Measurements from ENCODE around the gene RFTN1.
A peak's percentile ranks its signal among the peaks of the same experiment; 100 is the strongest.

RFTN1 gene

DNA sequence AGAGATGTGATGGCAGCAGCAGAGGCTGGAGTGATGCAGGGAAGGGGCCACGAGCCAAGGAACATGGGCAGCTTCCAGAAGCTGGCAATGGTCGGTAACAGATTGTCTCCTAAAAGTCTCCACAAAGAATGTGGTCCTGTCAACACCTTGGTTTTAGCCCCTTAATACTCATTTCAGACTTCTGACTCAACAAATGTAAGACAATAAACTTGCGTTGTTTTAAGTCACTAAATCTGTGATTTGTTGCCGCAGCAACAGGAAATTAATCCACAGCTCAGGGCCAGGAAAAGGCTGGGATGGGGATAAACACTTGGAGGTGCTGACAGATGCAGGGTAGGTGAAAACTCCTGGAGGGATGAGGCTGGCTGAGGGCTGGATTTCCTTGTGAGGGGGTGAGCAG lies 178.6 kb downstream of the RFTN1 start:
- DNase-seq (ENCODE audit: low read depth in 3 of 3, low spot score in 1 of 3), result no peak

GRCh38 chr3:16332904-16333426 lies 180.5 kb downstream of the RFTN1 start:
- DNase-seq (ENCODE audit: low read depth in 3 of 3, low spot score in 1 of 3), result no peak

DNA sequence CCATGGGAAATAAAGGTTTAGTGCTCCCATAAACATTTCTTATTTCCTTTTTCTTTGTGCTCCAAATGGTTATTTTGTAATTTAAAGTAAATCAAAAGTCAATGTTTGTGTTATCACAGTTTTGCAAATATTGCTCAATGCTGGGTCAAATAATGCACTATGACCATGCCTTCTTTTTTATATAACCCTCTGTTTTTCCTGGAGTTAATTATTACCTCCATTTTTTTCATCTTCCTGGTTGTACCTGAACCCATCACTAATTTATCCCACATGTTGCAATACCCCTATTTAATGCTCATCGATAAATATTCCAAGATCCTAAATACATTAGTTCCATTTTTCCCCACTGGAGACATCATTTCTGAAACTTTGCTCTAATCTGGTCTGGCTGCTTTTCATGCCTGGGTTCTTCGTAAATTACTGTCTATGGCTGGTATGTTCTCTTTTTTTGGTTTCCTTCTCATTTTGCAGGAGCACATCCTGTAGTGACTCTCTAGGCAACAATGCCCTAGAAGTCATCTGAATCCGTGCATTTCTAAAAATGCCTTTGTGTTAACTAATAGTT lies 182.1 kb downstream of the RFTN1 start:
- no peak for DNase-seq (ENCODE audit: low read depth in 3 of 3, low spot score in 1 of 3)

GRCh38 chr3:16330351-16330750 lies 183.1 kb downstream of the RFTN1 start:
- DNase-seq (ENCODE audit: low read depth in 3 of 3, low spot score in 1 of 3), result no peak

DNA sequence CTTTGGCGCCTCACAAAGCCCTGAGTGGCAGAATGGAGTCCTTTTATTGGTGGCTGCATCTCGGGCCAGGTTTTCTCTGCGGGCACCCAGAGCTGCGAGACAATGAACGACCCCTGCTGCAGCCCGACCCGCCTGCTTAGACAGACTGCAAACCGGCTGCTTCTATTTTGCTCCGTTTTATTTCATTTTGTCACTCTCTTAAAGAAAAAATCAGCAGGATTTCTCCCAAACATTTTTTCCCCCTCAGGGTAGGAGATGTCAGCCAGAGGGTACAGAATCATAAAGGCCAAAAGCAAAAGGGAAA lies 183.7 kb downstream of the RFTN1 start:
- no peak for DNase-seq (ENCODE audit: low read depth in 3 of 3, low spot score in 1 of 3)

GRCh38 chr3:16329036-16329825 lies 184.3 kb downstream of the RFTN1 start:
- DNase-seq (ENCODE audit: low read depth in 3 of 3, low spot score in 1 of 3), result no peak

GRCh38 chr3:16328124-16328523 lies 185.4 kb downstream of the RFTN1 start:
- DNase-seq (ENCODE audit: low read depth in 3 of 3, low spot score in 1 of 3), result no peak

- DNase-seq (ENCODE audit: low read depth in 3 of 3, low spot score in 1 of 3), result no peak
These were observed 186.7 kb downstream of the RFTN1 start for GRCh38 chr3:16326724-16327349.

DNA sequence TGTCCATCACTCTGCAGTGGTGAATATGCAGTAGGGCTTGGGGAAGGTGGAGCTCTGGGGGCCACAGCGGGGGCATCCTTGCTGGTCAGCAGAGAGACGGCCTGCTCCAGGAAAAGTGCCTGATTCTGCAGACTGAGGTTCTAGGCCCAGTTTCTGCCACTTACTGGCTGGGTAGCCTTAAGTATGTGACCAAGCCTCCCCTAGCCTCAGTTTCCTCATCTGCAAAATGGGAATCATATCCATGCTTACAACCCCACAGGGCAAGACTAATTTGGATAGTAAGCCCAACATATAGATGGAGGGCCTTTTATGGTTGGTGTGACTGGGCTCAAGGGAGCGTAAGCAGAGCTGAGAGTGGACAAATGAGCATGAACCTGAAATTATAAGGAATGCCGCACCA lies 187.6 kb downstream of the RFTN1 start:
- DNase-seq (ENCODE audit: low read depth in 3 of 3, low spot score in 1 of 3), result no peak

DNA sequence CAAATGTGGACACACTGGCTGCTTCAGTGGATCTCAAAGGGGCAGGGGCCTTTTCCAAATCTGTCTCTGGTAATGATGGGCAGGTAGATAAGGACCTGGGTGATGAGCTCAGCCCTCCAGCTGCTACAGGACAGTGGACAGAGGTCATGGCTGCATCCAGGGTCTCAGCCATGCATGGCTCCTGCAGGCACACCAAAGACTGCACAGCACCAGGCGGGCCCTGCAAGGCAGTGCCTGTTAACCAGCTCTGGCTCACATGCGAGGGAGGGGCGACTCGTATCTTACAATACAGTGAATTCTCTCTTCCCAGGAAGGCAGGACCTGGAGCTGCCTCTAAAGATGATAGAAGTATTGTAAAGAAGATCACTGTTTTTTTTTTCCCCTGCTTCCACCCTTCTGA lies 189.8 kb downstream of the RFTN1 start:
- no peak for DNase-seq (ENCODE audit: low read depth in 3 of 3, low spot score in 1 of 3)

DNA sequence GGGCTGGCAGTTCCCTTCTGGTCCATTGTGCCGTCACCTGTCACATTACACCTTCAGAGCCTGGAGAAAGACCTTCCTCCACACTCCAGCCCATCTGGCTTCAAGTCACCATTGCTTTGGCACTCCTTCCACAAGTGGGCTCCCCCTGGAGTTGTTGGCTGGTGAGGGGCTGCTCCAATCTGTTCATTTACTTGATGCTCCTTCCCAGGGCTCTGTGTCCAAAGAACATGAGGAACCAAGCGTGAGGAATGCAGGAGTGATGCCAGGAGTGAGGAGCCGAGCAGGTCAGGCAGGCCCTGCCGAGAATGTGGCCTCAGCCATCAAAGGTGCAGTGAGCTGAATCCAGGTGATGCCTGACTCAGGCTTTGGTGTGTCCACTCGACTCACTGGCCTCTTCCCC lies 191.3 kb downstream of the RFTN1 start:
- DNase-seq (ENCODE audit: low read depth in 3 of 3, low spot score in 1 of 3), result no peak

GRCh38 chr3:16320711-16321110 lies 192.8 kb downstream of the RFTN1 start:
- no peak for DNase-seq (ENCODE audit: low read depth in 3 of 3, low spot score in 1 of 3)

DNA sequence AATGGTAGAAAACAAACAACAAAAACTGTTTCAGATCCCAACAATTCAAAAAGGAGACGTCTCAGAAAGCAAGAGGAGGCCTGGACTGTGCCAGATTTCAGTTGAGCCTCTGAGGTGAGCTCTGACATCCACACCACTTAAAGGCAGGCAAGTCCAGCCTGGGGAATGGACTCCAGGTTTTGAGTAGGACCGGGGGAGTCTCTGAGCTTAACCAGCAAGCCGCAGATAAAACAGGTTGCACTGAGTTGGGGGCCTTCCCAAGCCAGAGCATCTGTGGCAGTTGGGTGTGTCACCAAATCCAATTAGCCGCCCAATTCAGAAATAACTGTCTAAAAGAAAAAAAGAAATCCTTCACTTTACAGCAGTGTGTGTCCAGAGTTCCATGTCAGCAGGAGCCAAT lies 193.8 kb downstream of the RFTN1 start:
- no peak for DNase-seq (ENCODE audit: low read depth in 3 of 3, low spot score in 1 of 3)

DNA sequence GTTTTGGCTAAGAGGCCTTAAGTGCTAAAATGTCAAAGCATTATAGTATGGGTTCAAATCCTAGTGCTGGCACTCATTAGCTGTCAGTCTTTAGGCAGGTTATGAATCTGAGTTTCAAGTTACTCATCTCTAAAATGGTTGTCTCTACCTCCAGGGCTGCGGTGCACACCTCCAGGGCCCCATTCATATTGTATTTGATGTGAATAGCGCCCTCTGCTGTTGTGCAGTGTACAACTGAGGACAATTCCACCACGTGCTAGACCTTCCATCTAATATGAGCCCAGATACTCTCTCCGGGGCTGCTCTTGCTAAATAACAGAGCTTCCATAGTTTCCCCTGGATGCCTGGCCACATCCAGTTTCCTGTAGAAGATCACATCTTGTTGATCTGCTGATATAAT lies 194.2 kb downstream of the RFTN1 start:
- DNase-seq (ENCODE audit: low read depth in 3 of 3, low spot score in 1 of 3), result peak; percentile 59 to 69 (median 61)

DNA sequence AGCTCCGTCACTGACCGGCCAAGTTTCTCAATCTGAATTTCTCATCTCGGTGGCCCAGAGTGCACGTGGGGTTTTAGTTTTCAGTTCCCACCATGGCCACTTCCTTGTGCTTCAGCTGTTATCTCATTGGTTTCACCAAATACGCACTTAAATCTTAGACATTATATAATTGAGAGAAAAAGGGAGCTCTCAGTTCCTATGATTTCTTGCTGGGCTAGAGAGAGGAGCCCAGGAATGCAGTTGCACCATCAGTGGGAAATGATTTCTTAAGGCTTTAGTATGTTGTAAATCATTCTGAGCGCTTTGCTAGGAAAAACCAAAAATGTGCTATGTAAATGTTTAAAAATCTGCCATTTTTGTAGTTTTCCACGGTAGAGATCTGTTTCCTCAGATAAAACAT lies 195.3 kb downstream of the RFTN1 start:
- no peak for DNase-seq (ENCODE audit: low read depth in 3 of 3, low spot score in 1 of 3)

DNA sequence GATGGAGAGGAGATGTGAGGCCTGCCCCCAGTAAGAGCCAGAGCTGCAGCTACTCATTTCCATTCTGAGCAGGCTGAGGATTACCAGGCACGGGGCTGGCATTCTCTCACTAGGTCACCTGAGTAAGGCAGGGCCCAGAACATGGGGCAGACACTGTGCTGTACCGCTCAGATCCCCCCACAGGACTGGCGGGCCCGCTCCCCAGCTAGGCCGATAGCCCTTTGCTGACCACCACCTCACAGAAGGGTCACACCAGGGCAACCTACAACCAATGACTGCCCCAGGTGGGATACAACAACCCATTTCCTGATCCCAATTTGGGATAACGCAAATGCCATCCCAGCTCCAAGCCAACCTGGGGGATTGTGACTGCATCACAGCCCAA lies 195.9 kb downstream of the RFTN1 start:
- no peak for DNase-seq (ENCODE audit: low read depth in 3 of 3, low spot score in 1 of 3)

DNA sequence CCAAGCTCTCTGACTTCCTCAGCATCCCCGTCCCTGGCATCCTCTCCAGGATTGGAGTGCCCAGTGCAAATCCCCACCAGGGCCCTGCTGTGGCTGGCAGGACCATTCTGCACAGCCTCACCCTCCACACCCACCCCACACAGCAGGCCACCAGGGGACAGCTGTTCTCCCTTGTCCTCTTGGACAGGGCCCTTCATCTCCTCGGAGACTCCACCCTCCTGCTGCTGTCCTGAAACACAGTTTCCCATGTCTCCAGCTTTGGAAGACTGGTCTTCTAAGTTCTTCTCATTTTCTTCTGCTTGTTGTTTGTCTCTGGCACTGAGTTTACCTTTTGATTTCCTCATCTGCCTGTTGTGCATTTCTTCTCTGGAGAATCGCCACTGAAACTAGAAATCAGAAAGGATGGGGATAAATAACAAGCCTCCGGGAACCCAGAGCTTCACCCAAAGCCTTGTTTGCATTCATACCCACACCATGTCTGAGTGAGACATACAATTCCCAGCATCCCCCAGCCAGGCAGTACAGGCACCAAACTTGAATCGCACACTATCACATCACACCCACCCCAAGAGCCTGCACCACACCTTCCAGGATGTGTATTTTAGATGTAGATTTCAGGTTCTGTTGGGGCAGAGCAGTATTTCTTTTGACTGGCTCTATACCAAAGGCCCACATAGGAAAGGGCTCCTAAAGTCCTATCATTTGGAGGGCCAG lies 196.5 kb downstream of the RFTN1 start:
- DNase-seq (ENCODE audit: low read depth in 3 of 3, low spot score in 1 of 3), result no peak

GRCh38 chr3:16316396-16316795 lies 197.1 kb downstream of the RFTN1 start:
- no peak for DNase-seq (ENCODE audit: low read depth in 3 of 3, low spot score in 1 of 3)

DNA sequence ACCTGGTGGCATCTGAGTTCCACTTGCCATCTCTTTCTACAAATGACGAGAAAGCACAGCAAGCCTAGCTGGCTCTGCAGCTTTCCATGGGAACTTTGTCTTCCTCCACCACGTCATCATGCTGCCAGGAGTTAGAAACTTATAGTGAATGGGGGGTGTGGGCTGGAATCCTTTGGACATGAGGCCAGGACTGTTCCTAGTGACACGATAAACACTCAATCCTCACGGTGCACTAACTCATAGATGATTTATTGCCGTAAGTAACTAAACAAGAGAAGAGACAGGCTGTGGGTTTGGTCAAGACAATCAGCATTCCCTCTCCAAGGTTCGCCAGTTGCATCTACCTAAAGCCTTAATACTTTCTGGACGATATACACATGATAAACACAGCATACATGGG lies 197.9 kb downstream of the RFTN1 start:
- no peak for DNase-seq (ENCODE audit: low read depth in 3 of 3, low spot score in 1 of 3)

GRCh38 chr3:16313886-16314645 lies 199.4 kb downstream of the RFTN1 start:
- no peak for DNase-seq (ENCODE audit: low read depth in 3 of 3, low spot score in 1 of 3)

DNA sequence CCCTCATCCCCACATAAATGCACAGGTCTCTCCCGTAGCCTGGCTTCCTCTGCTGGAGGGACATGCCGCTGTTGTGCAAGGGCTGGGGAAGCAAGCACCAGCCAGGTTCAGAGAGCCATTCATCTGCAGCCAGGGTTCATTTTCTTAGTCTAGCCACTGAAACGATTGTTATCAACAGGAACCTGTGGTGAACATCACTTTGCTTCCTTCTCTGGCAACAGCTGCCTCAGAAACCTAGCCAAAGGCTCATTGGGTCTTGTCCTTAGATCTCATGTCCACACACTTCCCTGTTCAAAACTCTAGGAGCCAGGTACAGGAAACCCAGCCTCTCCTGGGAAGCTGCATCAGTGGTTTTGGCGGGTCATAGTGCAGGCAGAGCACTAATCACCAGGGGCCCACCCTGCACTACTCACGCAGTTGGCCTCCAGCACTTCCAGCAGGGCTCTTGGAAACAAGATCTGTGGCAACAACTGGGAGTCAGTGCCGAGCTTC lies 201.5 kb downstream of the RFTN1 start:
- peak in 1 of 3 donors; percentile 18 for DNase-seq (ENCODE audit: low read depth in 3 of 3, low spot score in 1 of 3)

Measured in stimulated activated CD4-positive, alpha-beta T cell treated with anti-CD3 and anti-CD28 coated beads, TNF-alpha, amount 100 ng/mL, for 1 hour (primary cell).